ENCODE data around the gene LAMA3. TPM values are rescaled to one million over a fixed set of nuclear protein-coding genes. Genes with fewer than 3 reads are reported as not detected.
"Not testable (repeated sequence)": the region's sequence is repeated elsewhere in the genome, so short reads cannot be mapped to it uniquely, and the experiment has no call there.

The LAMA3 gene
- total RNA-seq, 1 donor from 2014 or later: 1.9 TPM

DNA sequence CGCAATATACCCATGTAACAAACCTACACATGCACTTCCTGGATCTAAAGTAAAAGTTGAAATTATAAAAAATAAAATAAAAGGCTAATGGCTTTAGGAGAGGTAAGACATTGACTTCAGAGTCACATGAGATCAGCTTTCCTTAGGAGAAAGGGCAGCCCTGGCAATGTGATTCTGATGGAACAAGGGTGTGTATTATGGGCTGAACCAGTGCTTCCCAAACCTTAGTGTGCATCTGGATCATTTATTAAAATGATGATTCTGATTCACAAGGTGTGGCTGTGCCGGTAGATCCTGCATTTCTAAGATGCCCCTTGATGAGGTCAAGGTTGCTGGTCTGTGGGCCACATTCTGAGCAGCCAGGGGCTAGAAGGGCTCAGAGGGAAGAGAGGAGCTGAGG, 42.6 kb downstream of the LAMA3 start:
- TF ChIP-seq, protein P1, sequence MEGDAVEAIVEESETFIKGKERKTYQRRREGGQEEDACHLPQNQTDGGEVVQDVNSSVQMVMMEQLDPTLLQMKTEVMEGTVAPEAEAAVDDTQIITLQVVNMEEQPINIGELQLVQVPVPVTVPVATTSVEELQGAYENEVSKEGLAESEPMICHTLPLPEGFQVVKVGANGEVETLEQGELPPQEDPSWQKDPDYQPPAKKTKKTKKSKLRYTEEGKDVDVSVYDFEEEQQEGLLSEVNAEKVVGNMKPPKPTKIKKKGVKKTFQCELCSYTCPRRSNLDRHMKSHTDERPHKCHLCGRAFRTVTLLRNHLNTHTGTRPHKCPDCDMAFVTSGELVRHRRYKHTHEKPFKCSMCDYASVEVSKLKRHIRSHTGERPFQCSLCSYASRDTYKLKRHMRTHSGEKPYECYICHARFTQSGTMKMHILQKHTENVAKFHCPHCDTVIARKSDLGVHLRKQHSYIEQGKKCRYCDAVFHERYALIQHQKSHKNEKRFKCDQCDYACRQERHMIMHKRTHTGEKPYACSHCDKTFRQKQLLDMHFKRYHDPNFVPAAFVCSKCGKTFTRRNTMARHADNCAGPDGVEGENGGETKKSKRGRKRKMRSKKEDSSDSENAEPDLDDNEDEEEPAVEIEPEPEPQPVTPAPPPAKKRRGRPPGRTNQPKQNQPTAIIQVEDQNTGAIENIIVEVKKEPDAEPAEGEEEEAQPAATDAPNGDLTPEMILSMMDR (IDR thresholded peaks at IDR 0.05): no peak
- Mint-ChIP-seq H3K4me1 (ENCODE audit: low read depth) (peaks cover 14% of the 10 kb centered on the region), H3K36me3 (ENCODE audit: low read depth) (no peaks in the 10 kb centered on the region), H3K9me3 (ENCODE audit: low read depth) (no peaks in the 10 kb centered on the region), H3K4me3 (ENCODE audit: unreplicated experiment) (no peak overlapping the region), H3K27me3 (ENCODE audit: low read depth) (peaks cover 3% of the 10 kb centered on the region), H3K27ac (ENCODE audit: unreplicated experiment) (no peak overlapping the region)
- no peak for DNase-seq (ENCODE audit: low spot score)

DNA sequence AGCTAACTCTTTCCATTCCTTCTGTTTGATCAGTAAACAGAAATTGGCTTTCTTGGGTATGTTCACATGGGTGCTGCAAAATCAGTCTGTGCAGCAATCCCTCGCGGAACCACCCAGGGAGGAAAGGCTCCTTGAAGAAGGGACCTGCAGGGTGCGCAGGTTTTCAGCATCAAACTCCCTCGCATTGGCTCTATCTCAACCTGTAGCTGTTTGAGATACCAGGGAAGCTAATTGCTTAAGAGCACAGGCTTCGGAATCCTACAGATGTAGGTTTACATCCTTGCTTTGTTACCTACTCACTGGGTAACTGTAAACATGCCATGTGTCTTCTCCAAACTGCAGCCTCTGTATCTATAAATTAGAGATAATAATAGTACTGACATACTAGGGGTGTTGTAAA, 43.2 kb downstream of the LAMA3 start:
- DNase-seq (ENCODE audit: low spot score): no peak
- Mint-ChIP-seq H3K4me1 (ENCODE audit: low read depth) (peaks cover 14% of the 10 kb centered on the region), H3K36me3 (ENCODE audit: low read depth) (no peaks in the 10 kb centered on the region), H3K4me3 (ENCODE audit: unreplicated experiment) (no peak overlapping the region), H3K9me3 (ENCODE audit: low read depth) (no peaks in the 10 kb centered on the region), H3K27ac (ENCODE audit: unreplicated experiment) (no peak overlapping the region), H3K27me3 (ENCODE audit: low read depth) (peaks cover 3% of the 10 kb centered on the region)
- TF ChIP-seq, protein P1 (IDR thresholded peaks at IDR 0.05): no peak

DNA sequence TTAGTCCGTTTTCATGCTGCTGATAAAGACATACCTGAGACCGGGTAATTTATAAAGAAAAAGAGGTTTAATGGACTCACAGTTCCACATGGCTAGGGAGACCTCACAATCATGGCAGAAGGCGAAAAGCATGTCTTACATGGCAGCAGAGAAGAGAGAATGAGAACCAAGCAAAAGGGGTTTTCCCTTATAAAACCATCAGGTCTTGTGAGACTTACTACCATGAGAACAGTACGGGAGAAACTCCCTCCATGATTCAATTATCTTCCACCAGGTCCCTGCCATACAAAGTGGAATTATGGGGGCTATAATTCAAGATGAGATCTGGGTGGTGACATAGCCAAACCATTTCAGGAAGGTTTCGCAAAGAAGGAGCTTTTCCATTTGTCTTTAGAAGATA, 44.0 kb downstream of the LAMA3 start:
- peaks cover 19% of the 10 kb centered on the region for H3K4me1 Mint-ChIP-seq (ENCODE audit: low read depth)
- not testable (repeated sequence) for H3K27ac Mint-ChIP-seq (ENCODE audit: unreplicated experiment); H3K9me3 Mint-ChIP-seq (ENCODE audit: low read depth); H3K27me3 Mint-ChIP-seq (ENCODE audit: low read depth); DNase-seq (ENCODE audit: low spot score); H3K36me3 Mint-ChIP-seq (ENCODE audit: low read depth); H3K4me3 Mint-ChIP-seq (ENCODE audit: unreplicated experiment)

DNA sequence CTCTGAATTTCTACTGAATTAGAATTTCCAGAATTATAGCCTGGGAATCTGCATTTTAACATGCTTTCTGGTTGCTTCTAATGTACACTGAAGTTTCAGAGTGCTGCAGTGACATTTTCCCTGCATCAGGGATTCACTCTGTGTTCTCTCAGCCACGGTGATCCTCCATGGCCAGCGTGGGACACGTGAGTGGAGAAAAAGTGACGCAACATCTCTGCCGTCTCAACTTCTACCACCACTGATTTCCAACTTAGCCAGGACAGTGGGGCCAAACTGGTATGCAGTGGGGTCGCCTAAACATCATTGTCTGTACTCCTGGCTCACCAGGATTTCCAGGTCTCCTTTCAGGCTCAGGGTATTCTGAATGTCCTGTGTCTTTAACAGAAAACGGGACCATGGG, 44.6 kb downstream of the LAMA3 start:
- Mint-ChIP-seq H3K9me3 (ENCODE audit: low read depth) (no peaks in the 10 kb centered on the region), H3K36me3 (ENCODE audit: low read depth) (no peaks in the 10 kb centered on the region), H3K27ac (ENCODE audit: unreplicated experiment) (no peak overlapping the region), H3K27me3 (ENCODE audit: low read depth) (peaks cover 3% of the 10 kb centered on the region), H3K4me1 (ENCODE audit: low read depth) (peaks cover 22% of the 10 kb centered on the region), H3K4me3 (ENCODE audit: unreplicated experiment) (no peak overlapping the region)
- DNase-seq (ENCODE audit: low spot score): no peak
- TF ChIP-seq, protein P1 (IDR thresholded peaks at IDR 0.05): no peak

DNA sequence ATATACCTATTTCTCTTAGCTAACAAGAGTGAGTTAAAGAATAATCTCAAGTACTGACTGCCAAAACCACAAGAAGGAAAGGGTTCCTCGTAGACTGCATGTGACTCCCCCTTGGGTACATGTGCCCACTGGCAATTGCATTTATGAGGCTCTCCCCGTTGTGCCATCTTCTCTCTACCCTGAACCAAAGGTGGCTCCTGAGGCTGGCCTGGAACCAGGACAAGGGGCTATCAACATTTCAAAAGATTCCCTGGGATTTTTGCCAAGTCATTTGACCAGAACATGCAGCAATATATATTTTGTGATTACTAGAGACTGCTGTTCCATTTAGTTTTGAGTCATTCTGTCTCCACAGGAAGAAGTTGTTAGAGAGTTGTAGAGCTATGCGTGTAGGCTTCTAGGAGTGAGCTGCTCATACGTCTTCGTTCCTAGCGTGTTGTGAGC, 45.8 kb downstream of the LAMA3 start:
- H3K9me3 Mint-ChIP-seq (ENCODE audit: low read depth): no peaks in the 10 kb centered on the region
- no peak overlapping the region for H3K4me3 Mint-ChIP-seq (ENCODE audit: unreplicated experiment)
- H3K27me3 Mint-ChIP-seq (ENCODE audit: low read depth): peaks cover 3% of the 10 kb centered on the region
- peaks cover 34% of the 10 kb centered on the region for H3K4me1 Mint-ChIP-seq (ENCODE audit: low read depth)
- no peak for DNase-seq (ENCODE audit: low spot score)
- peak overlapping the region; percentile 81 for H3K27ac Mint-ChIP-seq (ENCODE audit: unreplicated experiment)
- TF ChIP-seq, protein P1 (IDR thresholded peaks at IDR 0.05): no peak
- no peaks in the 10 kb centered on the region for H3K36me3 Mint-ChIP-seq (ENCODE audit: low read depth)

DNA sequence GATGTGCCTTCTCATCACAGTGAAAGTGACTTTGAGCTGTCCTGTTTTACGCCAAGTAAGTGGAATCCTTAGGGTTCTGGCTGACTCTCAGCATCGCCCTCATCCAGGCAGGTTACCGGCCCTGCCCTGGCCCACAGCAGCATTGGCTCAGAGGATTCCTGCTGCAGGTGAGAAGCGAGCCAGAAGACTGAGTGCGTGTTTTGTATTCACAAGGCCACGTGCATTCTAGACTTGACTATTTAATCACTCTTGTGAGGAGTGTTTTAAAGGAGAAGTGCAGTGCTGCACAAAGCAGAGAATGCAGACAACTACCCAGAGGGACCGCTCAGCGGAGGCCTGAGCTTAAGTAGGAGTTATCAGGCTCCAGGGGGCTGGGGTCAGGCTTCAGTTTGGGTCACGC, 48.3 kb downstream of the LAMA3 start:
- Mint-ChIP-seq H3K9me3 (ENCODE audit: low read depth) (no peaks in the 10 kb centered on the region), H3K4me1 (ENCODE audit: low read depth) (peaks cover 41% of the 10 kb centered on the region), H3K27ac (ENCODE audit: unreplicated experiment) (no peak overlapping the region), H3K27me3 (ENCODE audit: low read depth) (no peaks in the 10 kb centered on the region), H3K36me3 (ENCODE audit: low read depth) (no peaks in the 10 kb centered on the region), H3K4me3 (ENCODE audit: unreplicated experiment) (no peak overlapping the region)
- no peak for DNase-seq (ENCODE audit: low spot score)
- TF ChIP-seq, protein P1 (IDR thresholded peaks at IDR 0.05): no peak

All from chondrocyte (in vitro differentiated cells).